Measurements from ENCODE around the gene ZCCHC2. TPM values are rescaled to one million over a fixed set of nuclear protein-coding genes. Genes with fewer than 3 reads are reported as not detected.

The ZCCHC2 gene
- polyA plus RNA-seq, 1 donor: 17.8 TPM

- H3K4me3 ChIP-seq (ENCODE audit: low read length): no peak overlapping the region
- no peaks in the 10 kb centered on the region for H3K9me3 ChIP-seq (ENCODE audit: control insufficient read depth, low read depth, low read length)
- 75% methylated on average over 4 of the region's 9 CpGs for WGBS (ENCODE audit: insufficient coverage, low lambda C conversion rate)
- H3K27ac ChIP-seq (ENCODE audit: low read length): peak overlapping the region; percentile 4
- DNase-seq: no peak
- peaks cover 42% of the 10 kb centered on the region for H3K36me3 ChIP-seq (ENCODE audit: control insufficient read depth, insufficient read depth, low read length)
- no peaks in the 10 kb centered on the region for H3K27me3 ChIP-seq (ENCODE audit: control insufficient read depth, insufficient read depth, low read length)
- no peaks in the 10 kb centered on the region for H3K4me1 ChIP-seq (ENCODE audit: control insufficient read depth, insufficient read depth, low read length)
Observed at GRCh38 chr18:62576845-62577512, 54.2 kb downstream of the ZCCHC2 start.

GRCh38 chr18:62577765-62578164 is 54.9 kb downstream of the ZCCHC2 start:
- 42% methylated on average over 2 of the region's 2 CpGs for WGBS (ENCODE audit: insufficient coverage, low lambda C conversion rate)
- no peak overlapping the region for H3K27ac ChIP-seq (ENCODE audit: low read length)

GRCh38 chr18:62578980-62579511 is 56.2 kb downstream of the ZCCHC2 start:
- Histone ChIP-seq H3K9me3 (ENCODE audit: control insufficient read depth, low read depth, low read length) (no peaks in the 10 kb centered on the region), H3K27me3 (ENCODE audit: control insufficient read depth, insufficient read depth, low read length) (no peaks in the 10 kb centered on the region), H3K4me1 (ENCODE audit: control insufficient read depth, insufficient read depth, low read length) (peaks cover 2% of the 10 kb centered on the region), H3K27ac (ENCODE audit: low read length) (no peak overlapping the region), H3K4me3 (ENCODE audit: low read length) (no peak overlapping the region), H3K36me3 (ENCODE audit: control insufficient read depth, insufficient read depth, low read length) (peaks cover 36% of the 10 kb centered on the region)
- 80% methylated on average over 1 of the region's 13 CpGs for WGBS (ENCODE audit: insufficient coverage, low lambda C conversion rate)
- no peak for DNase-seq

More at GRCh38 chr18:62577765-62578164, 54.9 kb downstream of the ZCCHC2 start:
- no peak for DNase-seq
- no peaks in the 10 kb centered on the region for H3K27me3 ChIP-seq (ENCODE audit: control insufficient read depth, insufficient read depth, low read length)
- peaks cover 39% of the 10 kb centered on the region for H3K36me3 ChIP-seq (ENCODE audit: control insufficient read depth, insufficient read depth, low read length)
- H3K4me3 ChIP-seq (ENCODE audit: low read length): no peak overlapping the region
- H3K4me1 ChIP-seq (ENCODE audit: control insufficient read depth, insufficient read depth, low read length): no peaks in the 10 kb centered on the region
- H3K9me3 ChIP-seq (ENCODE audit: control insufficient read depth, low read depth, low read length): no peaks in the 10 kb centered on the region

GRCh38 chr18:62583376-62583775 is 60.6 kb downstream of the ZCCHC2 start:
- WGBS (ENCODE audit: insufficient coverage, low lambda C conversion rate): 100% methylated on average over 1 of the region's 2 CpGs

GRCh38 chr18:62584241-62585120 is 61.7 kb downstream of the ZCCHC2 start:
- DNase-seq: peak; percentile 72 to 73
- Histone ChIP-seq H3K9me3 (ENCODE audit: control insufficient read depth, low read depth, low read length) (no peaks in the 10 kb centered on the region), H3K4me1 (ENCODE audit: control insufficient read depth, insufficient read depth, low read length) (peaks cover 3% of the 10 kb centered on the region), H3K4me3 (ENCODE audit: low read length) (no peak overlapping the region), H3K36me3 (ENCODE audit: control insufficient read depth, insufficient read depth, low read length) (peaks cover 13% of the 10 kb centered on the region), H3K27ac (ENCODE audit: low read length) (no peak overlapping the region), H3K27me3 (ENCODE audit: control insufficient read depth, insufficient read depth, low read length) (no peaks in the 10 kb centered on the region)
- WGBS (ENCODE audit: insufficient coverage, low lambda C conversion rate): no CpG with 5 or more reads among the region's 23 CpGs

More at GRCh38 chr18:62583376-62583775, 60.6 kb downstream of the ZCCHC2 start:
- no peaks in the 10 kb centered on the region for H3K9me3 ChIP-seq (ENCODE audit: control insufficient read depth, low read depth, low read length)
- H3K4me1 ChIP-seq (ENCODE audit: control insufficient read depth, insufficient read depth, low read length): peaks cover 3% of the 10 kb centered on the region
- no peak overlapping the region for H3K27ac ChIP-seq (ENCODE audit: low read length)
- DNase-seq: no peak
- H3K36me3 ChIP-seq (ENCODE audit: control insufficient read depth, insufficient read depth, low read length): peaks cover 22% of the 10 kb centered on the region
- no peaks in the 10 kb centered on the region for H3K27me3 ChIP-seq (ENCODE audit: control insufficient read depth, insufficient read depth, low read length)
- no peak overlapping the region for H3K4me3 ChIP-seq (ENCODE audit: low read length)

- H3K4me1 ChIP-seq (ENCODE audit: control insufficient read depth, insufficient read depth, low read length): peaks cover 3% of the 10 kb centered on the region
- H3K27ac ChIP-seq (ENCODE audit: low read length): no peak overlapping the region
- peaks cover 12% of the 10 kb centered on the region for H3K36me3 ChIP-seq (ENCODE audit: control insufficient read depth, insufficient read depth, low read length)
- no CpG with 5 or more reads among the region's 16 CpGs for WGBS (ENCODE audit: insufficient coverage, low lambda C conversion rate)
- no peaks in the 10 kb centered on the region for H3K27me3 ChIP-seq (ENCODE audit: control insufficient read depth, insufficient read depth, low read length)
- no peak for DNase-seq
- H3K9me3 ChIP-seq (ENCODE audit: control insufficient read depth, low read depth, low read length): no peaks in the 10 kb centered on the region
- H3K4me3 ChIP-seq (ENCODE audit: low read length): no peak overlapping the region
Observed at GRCh38 chr18:62585274-62586150, 62.7 kb downstream of the ZCCHC2 start.

- Histone ChIP-seq H3K27me3 (ENCODE audit: control insufficient read depth, insufficient read depth, low read length) (no peaks in the 10 kb centered on the region), H3K36me3 (ENCODE audit: control insufficient read depth, insufficient read depth, low read length) (peaks cover 12% of the 10 kb centered on the region), H3K4me3 (ENCODE audit: low read length) (no peak overlapping the region), H3K4me1 (ENCODE audit: control insufficient read depth, insufficient read depth, low read length) (peaks cover 3% of the 10 kb centered on the region), H3K27ac (ENCODE audit: low read length) (no peak overlapping the region), H3K9me3 (ENCODE audit: control insufficient read depth, low read depth, low read length) (no peaks in the 10 kb centered on the region)
- 53% methylated on average over 5 of the region's 14 CpGs for WGBS (ENCODE audit: insufficient coverage, low lambda C conversion rate)
- DNase-seq: peak; percentile 44 to 61
Observed at GRCh38 chr18:62586151-62586774, 63.4 kb downstream of the ZCCHC2 start.

GRCh38 chr18:62586781-62587487 is 64.1 kb downstream of the ZCCHC2 start:
- H3K36me3 ChIP-seq (ENCODE audit: control insufficient read depth, insufficient read depth, low read length): peaks cover 9% of the 10 kb centered on the region
- no peak overlapping the region for H3K4me3 ChIP-seq (ENCODE audit: low read length)
- peaks cover 3% of the 10 kb centered on the region for H3K4me1 ChIP-seq (ENCODE audit: control insufficient read depth, insufficient read depth, low read length)
- DNase-seq: no peak
- 100% methylated on average over 2 of the region's 19 CpGs for WGBS (ENCODE audit: insufficient coverage, low lambda C conversion rate)
- no peaks in the 10 kb centered on the region for H3K27me3 ChIP-seq (ENCODE audit: control insufficient read depth, insufficient read depth, low read length)
- no peaks in the 10 kb centered on the region for H3K9me3 ChIP-seq (ENCODE audit: control insufficient read depth, low read depth, low read length)
- no peak overlapping the region for H3K27ac ChIP-seq (ENCODE audit: low read length)

- Histone ChIP-seq H3K36me3 (ENCODE audit: control insufficient read depth, insufficient read depth, low read length) (peaks cover 9% of the 10 kb centered on the region), H3K4me3 (ENCODE audit: low read length) (no peak overlapping the region), H3K27me3 (ENCODE audit: control insufficient read depth, insufficient read depth, low read length) (no peaks in the 10 kb centered on the region), H3K9me3 (ENCODE audit: control insufficient read depth, low read depth, low read length) (no peaks in the 10 kb centered on the region), H3K4me1 (ENCODE audit: control insufficient read depth, insufficient read depth, low read length) (peaks cover 3% of the 10 kb centered on the region), H3K27ac (ENCODE audit: low read length) (no peak overlapping the region)
- no peak for DNase-seq
- WGBS (ENCODE audit: insufficient coverage, low lambda C conversion rate): no CpG with 5 or more reads among the region's 9 CpGs
Observed at GRCh38 chr18:62587689-62588088, 64.9 kb downstream of the ZCCHC2 start.
